GM12878 (cell line): ENCODE data around the gene TEFM. TPM values are rescaled to one million over a fixed set of nuclear protein-coding genes. Genes with fewer than 3 reads are reported as not detected.

Experiments used
- ATAC-seq: fragments of 200-7000 bp; cut with Tn5 transposase; 3 replicates; pipeline ENCODE4 v1.9.1; 2020; ENCODE audit warnings: mild to moderate bottlenecking, moderate library complexity
- BruUV-seq: library from RNA; stranded (reverse); fragments of 400-500 nt; replicated peaks from 2 replicates; lab custom pipeline; 2021; lab: Mats Ljungman, UMichigan
- CTCF ChIA-PET: fragments of 300-600 bp; sonication (Branson Sonifier 250); formaldehyde crosslinking; extraction: SDS; loops from one replicate; lab custom pipeline; 2021; ENCODE audit warnings: inconsistent platforms; lab: Yijun Ruan, JAX
- POLR2A ChIA-PET: fragments of 350-600 bp; formaldehyde crosslinking; extraction: SDS; loops from one replicate; lab custom pipeline; 2021; ENCODE audit warnings: inconsistent platforms; lab: Charles Lee
- RAD21 ChIA-PET: fragments of 300-600 bp; sonication (Branson Sonifier 250); formaldehyde crosslinking; loops from one replicate; lab custom pipeline; 2023; ENCODE audit warnings: antibody characterized with exemption; ENCODE audit not compliant: unreplicated experiment; lab: Charles Lee
- SMC1A ChIA-PET: fragments of 300-600 bp; sonication (Branson Sonifier 250); formaldehyde crosslinking; loops from one replicate; lab custom pipeline; 2023; ENCODE audit not compliant: unreplicated experiment, uncharacterized antibody; lab: Charles Lee
- DNase-seq: peaks from one replicate; pipeline ENCODE4 v3.0.0-alpha.2; 2011; ENCODE audit warnings: low read depth, low spot score
- FAIRE-seq: peaks from 3 replicates; lab custom pipeline; 2011; peaks lifted over from hg19 to GRCh38; lab: Jason Lieb, UNC
- H2AFZ ChIP-seq: 2 replicates; pipeline ENCODE4 v1.6.0; 2011; ENCODE audit warnings: low read depth, low read length, control low read depth; ENCODE audit not compliant: control insufficient read depth
- H3K27ac ChIP-seq: 2 replicates; pipeline ENCODE4 v1.5.1; 2011; ENCODE audit warnings: control low read depth; ENCODE audit not compliant: control insufficient read depth, insufficient read depth
- H3K27me3 ChIP-seq, 2 experiments: replicated peaks in 1 of 2; 2 replicates each; pipeline versions ENCODE4 v1.6.0 to v1.6.1; 2011; ENCODE audit warnings: low read length in 1 of 2; ENCODE audit not compliant: control insufficient read depth in 2 of 2, insufficient read depth in 2 of 2
- H3K36me3 ChIP-seq, 2 experiments: 2 replicates each; pipeline ENCODE4 v1.5.1; 2011; ENCODE audit warnings: low read length in 1 of 2; ENCODE audit not compliant: control insufficient read depth in 2 of 2, insufficient read depth in 2 of 2
- H3K4me1 ChIP-seq: 2 replicates; pipeline ENCODE4 v1.6.1; 2011; ENCODE audit warnings: mild to moderate bottlenecking, low read length, moderate library complexity, mixed read lengths; ENCODE audit not compliant: control insufficient read depth, insufficient read depth
- H3K4me2 ChIP-seq: 2 replicates; pipeline ENCODE4 v1.6.0; 2011; ENCODE audit warnings: control low read depth; ENCODE audit not compliant: control insufficient read depth, insufficient read depth
- H3K4me3 ChIP-seq: fragments of 200-600 bp; sonication (generic); 2 replicates; pipeline ENCODE4 v1.5.1; 2016
- H3K79me2 ChIP-seq: 2 replicates; pipeline ENCODE4 v1.6.0; 2011; ENCODE audit warnings: low read length; ENCODE audit not compliant: control insufficient read depth, insufficient read depth
- H3K9ac ChIP-seq: 2 replicates; pipeline ENCODE4 v1.8.0; 2011; ENCODE audit warnings: low read length, control low read depth, mixed read lengths; ENCODE audit not compliant: control insufficient read depth, insufficient read depth
- H3K9me3 ChIP-seq: replicated peaks from 3 replicates; pipeline ENCODE4 v1.5.1; 2011; ENCODE audit warnings: mild to moderate bottlenecking, low read length; ENCODE audit not compliant: control insufficient read depth, insufficient read depth
- H4K20me1 ChIP-seq: 2 replicates; pipeline ENCODE4 v1.6.0; 2011; ENCODE audit not compliant: control insufficient read depth, insufficient read depth
- CBFB ChIP-seq: IDR thresholded peaks from 2 replicates; pipeline ENCODE4 v1.6.1; 2016; ENCODE audit warnings: antibody characterized with exemption, low read depth
- CHD2 ChIP-seq: IDR thresholded peaks from 2 replicates; pipeline ENCODE4 v1.6.1; 2011; ENCODE audit warnings: low read depth, low read length, improper control_type of control experiment, borderline replicate concordance
- CREM ChIP-seq: IDR thresholded peaks from 2 replicates; pipeline ENCODE4 v1.6.1; 2014; ENCODE audit warnings: antibody characterized with exemption, low read depth
- MXI1 ChIP-seq: fragments of 150-350 bp; IDR thresholded peaks from 2 replicates; pipeline ENCODE4 v1.6.1; 2011; ENCODE audit warnings: low read depth, mild to moderate bottlenecking, inconsistent platforms, low read length, improper control_type of control experiment
- WGBS: methylation state at CpG from one replicate; pipeline ENCODE4 v1.1.6; 2016; ENCODE audit warnings: low lambda C conversion rate; ENCODE audit not compliant: insufficient replicate concordance, insufficient coverage; ENCODE audit errors: missing lambda C conversion rate; 5-methylcytosine and 5-hydroxymethylcytosine counted together
- in situ Hi-C: fragments of 300-500 bp; cut with MboI; formaldehyde crosslinking; loops from 9 replicates; pipeline ENCODE4 v1.14.3; 2018; ENCODE audit warnings: mixed read lengths
- intact Hi-C: fragments of 100-400 bp; cut with micrococcal nuclease; formaldehyde crosslinking; loops from one replicate; pipeline ENCODE4 v1.14.2; 2022; ENCODE audit not compliant: unreplicated experiment
- polyA plus RNA-seq, 11 experiments: library from polyadenylated mRNA; depleted of rRNA in 4 of 11; unstranded in 6 of 11; stranded (reverse) in 5 of 11; fragments of >200 nt; fragmentation: Nextera tagmentation in 4 of 11; fragmentation: Illumina TruSeq in 1 of 11; extraction: Ambion mirVana in 4 of 11; extraction: Trizol in 1 of 11; gene quantifications; 1 replicate in 1 of 11; 2 replicates in 10 of 11; pipeline versions ENCODE4 v1.2.1 to v1.2.3, GENCODE V29; 2011 to 2016; ENCODE audit warnings: inconsistent platforms in 2 of 11, missing spikeins in 2 of 11, low read depth in 1 of 11
- total RNA-seq, 4 experiments: library from RNA; depleted of rRNA in 3 of 4; stranded (reverse); fragments of >200 nt in 3 of 4; fragmentation: Illumina TruSeq in 1 of 4; extraction: Trizol in 1 of 4; gene quantifications; 2 replicates each; pipeline versions ENCODE4 v1.2.1 to v1.2.3, GENCODE V29; 2013 to 2021
- TF ChIP-seq, protein P1 (sequence below): fragments of 450-650 bp; IDR thresholded peaks from 2 replicates; pipeline ENCODE4 v1.6.1; 2017; ENCODE audit warnings: mild to moderate bottlenecking, moderate library complexity
- TF ChIP-seq, protein P2 (sequence below): IDR thresholded peaks from 2 replicates; pipeline ENCODE4 v1.6.1; 2012; ENCODE audit warnings: low read length, inconsistent platforms

Gene TEFM
- total and polyA plus RNA-seq, 10 of the 15 experiments (the other 5 are each of a cell fraction or from before 2014, with no cell fraction given), result 11.5 to 57.1 (median 28.6) TPM

DNA sequence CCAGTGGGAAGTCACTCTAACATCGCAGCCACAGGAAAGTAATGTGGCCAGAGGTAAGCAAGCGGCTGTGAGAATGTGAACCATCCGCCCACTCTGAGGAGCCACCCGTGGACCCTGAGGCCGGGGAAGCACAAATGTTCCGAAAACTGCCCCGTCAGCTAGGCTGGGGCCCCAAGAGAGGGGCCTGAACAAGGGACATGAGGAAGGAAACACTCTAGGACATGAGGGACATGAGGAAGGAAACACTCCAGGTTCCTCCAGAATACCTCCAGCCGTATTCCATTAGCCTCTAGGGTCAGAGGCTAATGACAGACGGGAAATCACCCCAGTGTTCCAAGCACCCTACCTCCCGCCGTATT lies 317 bp downstream of the TEFM start:
- in situ Hi-C loops (no loop called here), intact Hi-C loops (loop anchor here (1.0 to 10.0 kb wide), 3 partner anchors 65 to 169 kb away; no protein-coding TSS in a partner anchor)
- ATAC-seq, result peak; percentile 53
- H2AFZ ChIP-seq, result peak overlapping the region; percentile 74
- H3K27ac ChIP-seq, result peak overlapping the region; percentile 72
- no peaks in the 10 kb centered on the region for H4K20me1 ChIP-seq
- H3K9ac ChIP-seq, result peak overlapping the region; percentile 86
- H3K4me2 ChIP-seq, result peak overlapping the region; percentile 45
- no peaks in the 10 kb centered on the region for H3K27me3 ChIP-seq
- ChIA-PET RAD21 (no interaction called here), CTCF (no interaction called here), POLR2A (interaction anchor here (1.0 kb wide), 1 partner anchor 64 kb away, joined by 4 read pairs; no protein-coding TSS in a partner anchor), SMC1A (interaction anchor here (0.7 kb wide), 1 partner anchor 69 kb away, joined by 3 read pairs; no protein-coding TSS in a partner anchor)
- DNase-seq, result no peak
- 3% methylated on average over 11 of the region's 11 CpGs for WGBS
- FAIRE-seq, result no peak
- TSS peak; percentile 78 for BruUV-seq
- peaks cover 20% of the 10 kb centered on the region for H3K79me2 ChIP-seq
- TF ChIP-seq, protein P1, sequence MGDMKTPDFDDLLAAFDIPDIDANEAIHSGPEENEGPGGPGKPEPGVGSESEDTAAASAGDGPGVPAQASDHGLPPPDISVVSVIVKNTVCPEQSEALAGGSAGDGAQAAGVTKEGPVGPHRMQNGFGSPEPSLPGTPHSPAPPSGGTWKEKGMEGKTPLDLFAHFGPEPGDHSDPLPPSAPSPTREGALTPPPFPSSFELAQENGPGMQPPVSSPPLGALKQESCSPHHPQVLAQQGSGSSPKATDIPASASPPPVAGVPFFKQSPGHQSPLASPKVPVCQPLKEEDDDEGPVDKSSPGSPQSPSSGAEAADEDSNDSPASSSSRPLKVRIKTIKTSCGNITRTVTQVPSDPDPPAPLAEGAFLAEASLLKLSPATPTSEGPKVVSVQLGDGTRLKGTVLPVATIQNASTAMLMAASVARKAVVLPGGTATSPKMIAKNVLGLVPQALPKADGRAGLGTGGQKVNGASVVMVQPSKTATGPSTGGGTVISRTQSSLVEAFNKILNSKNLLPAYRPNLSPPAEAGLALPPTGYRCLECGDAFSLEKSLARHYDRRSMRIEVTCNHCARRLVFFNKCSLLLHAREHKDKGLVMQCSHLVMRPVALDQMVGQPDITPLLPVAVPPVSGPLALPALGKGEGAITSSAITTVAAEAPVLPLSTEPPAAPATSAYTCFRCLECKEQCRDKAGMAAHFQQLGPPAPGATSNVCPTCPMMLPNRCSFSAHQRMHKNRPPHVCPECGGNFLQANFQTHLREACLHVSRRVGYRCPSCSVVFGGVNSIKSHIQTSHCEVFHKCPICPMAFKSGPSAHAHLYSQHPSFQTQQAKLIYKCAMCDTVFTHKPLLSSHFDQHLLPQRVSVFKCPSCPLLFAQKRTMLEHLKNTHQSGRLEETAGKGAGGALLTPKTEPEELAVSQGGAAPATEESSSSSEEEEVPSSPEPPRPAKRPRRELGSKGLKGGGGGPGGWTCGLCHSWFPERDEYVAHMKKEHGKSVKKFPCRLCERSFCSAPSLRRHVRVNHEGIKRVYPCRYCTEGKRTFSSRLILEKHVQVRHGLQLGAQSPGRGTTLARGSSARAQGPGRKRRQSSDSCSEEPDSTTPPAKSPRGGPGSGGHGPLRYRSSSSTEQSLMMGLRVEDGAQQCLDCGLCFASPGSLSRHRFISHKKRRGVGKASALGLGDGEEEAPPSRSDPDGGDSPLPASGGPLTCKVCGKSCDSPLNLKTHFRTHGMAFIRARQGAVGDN, result no peak
- TF ChIP-seq, protein P2, sequence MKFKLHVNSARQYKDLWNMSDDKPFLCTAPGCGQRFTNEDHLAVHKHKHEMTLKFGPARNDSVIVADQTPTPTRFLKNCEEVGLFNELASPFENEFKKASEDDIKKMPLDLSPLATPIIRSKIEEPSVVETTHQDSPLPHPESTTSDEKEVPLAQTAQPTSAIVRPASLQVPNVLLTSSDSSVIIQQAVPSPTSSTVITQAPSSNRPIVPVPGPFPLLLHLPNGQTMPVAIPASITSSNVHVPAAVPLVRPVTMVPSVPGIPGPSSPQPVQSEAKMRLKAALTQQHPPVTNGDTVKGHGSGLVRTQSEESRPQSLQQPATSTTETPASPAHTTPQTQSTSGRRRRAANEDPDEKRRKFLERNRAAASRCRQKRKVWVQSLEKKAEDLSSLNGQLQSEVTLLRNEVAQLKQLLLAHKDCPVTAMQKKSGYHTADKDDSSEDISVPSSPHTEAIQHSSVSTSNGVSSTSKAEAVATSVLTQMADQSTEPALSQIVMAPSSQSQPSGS, result 0 out of 2 replicates have a peak, but pooled peaks have one; percentile 15
- TF ChIP-seq MXI1 (no peak), CBFB (0 out of 2 replicates have a peak, but pooled peaks have one; percentile 37), CHD2 (no peak), CREM (no peak)
- H3K36me3 ChIP-seq, result no peaks in the 10 kb centered on the region
- peaks cover 10% of the 10 kb centered on the region for H3K4me1 ChIP-seq
- H3K4me3 ChIP-seq, result peak overlapping the region; percentile 95
- H3K9me3 ChIP-seq, result no peaks in the 10 kb centered on the region
